Measurements from ENCODE around the gene C2orf92.

Gene C2orf92

DNA sequence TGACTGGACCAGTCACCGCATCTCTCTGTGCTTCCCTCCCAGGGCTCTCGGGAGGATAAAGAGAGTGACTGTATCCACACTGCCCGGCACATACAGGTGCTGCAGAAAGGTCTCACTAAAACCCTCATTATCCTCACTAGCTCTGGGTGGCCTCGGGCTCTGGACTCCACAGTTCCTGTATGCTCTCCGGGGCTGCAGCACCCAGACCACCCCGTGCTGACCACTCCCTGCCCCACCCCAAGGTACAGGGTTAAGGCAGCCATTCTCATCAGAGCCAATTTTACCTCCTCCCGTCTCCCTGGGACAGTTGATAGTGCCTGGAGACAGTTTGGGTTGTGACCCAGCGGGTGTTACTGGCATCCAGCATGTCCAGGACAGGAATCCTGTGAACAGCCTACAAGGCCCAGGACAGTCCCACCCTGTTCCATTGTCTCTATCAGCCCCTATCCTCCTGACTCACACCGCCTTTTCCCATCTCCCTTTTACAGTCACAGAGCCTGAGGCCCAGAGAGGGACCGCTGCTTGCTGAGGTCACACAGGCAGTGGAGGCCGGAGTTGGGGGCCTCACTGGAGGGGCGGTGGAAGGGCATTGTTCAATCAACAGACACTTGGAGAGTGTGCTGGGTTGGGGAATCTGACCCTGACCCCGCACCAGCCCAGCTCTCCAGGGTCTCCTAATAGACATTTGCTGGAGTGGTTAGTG lies 45.6 kb downstream of the C2orf92 start:
- DNase-seq = no peak

DNA sequence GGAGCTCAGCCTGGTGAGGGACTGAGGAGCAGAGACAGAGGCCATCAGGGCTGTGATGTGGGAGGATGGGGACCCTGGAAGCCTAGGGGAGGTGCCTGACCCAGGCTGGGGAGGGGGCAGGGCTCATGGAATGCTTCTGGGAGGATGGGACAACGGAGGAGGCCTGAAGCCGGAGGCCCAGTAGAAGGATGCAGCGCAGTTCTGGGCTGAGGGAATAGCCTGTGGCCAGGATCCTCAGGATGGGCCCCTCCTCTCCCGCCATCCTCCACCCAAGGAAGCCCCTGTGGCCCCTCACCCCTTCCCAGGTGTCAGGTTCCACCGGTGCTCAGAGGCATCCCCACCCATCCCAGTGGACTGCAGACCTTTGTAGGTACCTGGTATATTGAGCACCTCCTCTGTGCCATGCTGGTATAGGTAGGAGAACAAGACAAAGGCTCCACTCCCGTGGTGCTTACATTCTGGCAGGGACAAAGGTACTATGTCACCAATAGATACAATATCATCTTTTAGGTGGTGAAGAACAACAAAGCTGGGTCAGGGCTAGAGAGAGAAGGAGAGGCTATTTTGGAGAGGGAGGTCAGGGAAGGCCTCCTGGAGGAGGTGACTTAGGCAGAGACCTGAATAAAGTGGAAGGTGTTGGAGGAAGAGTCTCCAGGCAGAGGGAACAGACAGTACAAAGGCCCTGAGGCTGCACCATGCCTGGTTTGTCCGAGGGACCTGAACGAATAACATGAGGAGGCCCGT lies 46.6 kb downstream of the C2orf92 start:
- DNase-seq = no peak

DNA sequence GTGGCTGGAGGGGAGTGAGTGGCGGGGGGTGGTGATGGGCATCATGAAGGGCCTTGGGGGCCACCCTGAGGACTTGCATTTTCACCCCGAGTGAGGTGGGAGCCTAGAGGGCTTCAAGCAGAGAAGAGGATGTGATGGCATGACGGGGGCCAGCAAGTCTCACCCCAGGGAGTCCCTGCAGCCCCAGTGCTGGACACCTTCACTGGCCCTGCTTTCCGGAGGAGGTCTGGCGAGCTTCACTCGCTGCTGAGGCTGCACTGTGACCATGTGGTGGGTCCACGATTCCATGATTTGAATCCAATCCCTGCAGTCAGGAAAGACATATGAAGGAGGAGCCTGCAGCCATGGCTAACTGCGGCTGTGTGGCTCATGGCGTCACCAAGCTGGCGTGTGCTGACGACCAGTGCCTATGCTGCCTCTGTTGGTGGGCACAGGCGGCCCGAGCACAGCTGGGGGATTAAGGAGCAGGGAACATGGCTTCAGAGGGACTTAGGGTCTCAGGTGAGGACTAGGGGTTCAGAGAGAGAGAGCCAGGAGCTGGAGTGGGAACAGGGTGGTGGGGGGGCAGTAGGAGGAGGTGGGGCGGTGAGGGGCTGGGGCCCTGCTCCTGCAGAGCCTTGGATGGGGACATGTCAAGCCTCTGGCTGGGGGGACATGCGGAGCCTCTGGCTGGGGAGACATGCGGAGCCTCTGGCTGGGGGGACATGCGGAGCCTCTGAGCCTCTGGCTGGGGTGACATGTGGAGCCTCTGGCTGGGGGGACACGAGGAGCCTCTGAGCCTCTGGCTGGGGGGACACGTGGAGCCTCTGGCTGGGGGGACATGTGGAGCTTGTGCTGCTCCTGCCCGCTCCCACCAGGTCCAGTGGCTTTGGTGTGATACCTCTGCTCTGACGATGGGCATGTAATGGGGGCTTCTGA lies 47.4 kb downstream of the C2orf92 start:
- DNase-seq = no peak

DNA sequence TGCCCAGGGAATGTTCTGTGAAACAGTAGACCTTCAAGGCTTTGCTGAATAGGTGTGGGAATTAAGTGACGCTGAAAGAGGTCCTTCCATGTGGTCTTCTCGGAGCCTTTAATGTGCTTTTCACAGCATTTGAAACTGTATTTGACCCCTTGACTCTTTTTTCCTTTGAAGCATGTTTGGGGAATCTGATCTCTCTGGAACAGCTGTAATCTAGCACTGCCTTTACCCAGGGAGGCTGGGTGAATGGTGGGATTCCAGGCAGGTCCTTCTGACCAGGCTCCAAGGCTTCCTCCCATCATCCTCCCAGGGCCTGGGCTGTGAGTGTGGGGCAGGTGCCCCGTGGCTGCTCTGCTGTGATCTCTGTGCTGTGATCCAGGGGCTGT lies 48.1 kb downstream of the C2orf92 start:
- no peak for DNase-seq

DNA sequence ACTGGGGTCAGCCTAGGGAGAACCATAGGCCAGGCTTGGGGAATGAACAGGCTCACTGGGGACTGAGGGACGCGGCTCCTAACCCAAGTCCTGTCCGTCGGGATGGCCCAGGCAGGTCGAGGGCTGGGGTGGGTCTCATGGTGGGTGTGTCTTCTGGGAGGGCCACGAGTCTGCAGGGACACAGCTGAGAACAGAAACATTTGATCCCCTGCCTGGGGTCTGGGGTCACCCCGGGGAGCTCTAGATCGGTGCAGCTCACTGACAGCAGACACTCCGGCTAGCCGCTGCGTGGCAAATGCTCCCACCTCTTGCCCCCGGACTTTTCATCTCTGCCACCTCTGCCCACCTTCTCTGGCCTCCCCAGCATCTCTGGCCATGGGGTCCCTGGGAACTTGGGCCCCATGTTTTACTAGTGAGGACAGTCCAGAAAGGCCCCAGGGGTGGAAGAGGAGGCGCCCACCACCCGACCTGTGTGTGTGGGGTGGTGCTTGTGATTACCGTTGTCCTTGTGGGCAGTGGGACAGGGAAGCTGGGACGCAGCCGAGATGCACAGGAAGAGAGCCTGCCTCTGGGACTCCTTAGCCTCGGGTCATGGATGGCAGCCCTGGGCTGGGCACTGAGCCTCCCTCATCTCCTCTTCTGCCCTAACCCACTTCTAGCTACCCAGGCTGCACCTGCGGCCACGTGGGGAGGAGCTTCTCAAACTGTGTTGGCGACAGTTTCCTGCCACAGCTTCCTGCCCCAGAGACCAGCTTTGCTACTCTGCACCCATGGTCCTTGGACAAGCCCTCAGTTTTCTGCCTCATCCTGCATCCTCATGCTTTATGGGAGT lies 48.8 kb downstream of the C2orf92 start:
- DNase-seq = peak; percentile 32 to 66 (median 60)

DNA sequence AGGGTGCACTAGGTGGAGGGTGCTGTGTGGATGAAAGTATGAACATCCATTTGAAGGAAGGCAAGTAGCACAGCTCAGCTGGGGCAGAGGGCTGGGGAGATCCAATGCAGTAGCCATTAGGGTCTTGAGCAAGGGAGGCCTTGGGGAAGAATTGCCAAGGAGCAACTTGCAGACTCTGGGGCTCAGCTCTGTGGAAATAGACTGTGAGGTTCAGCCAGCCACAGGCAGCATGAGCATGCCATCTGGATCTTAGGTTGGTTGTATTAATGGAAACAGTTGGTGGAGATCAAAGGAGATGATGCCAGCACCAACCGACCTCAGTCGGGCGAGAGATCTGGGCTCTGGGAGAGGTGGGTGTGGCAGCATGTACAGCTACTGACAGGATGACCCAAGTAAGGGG lies 49.4 kb downstream of the C2orf92 start:
- peak in 1 of 6 experiments; percentile 27 for DNase-seq

DNA sequence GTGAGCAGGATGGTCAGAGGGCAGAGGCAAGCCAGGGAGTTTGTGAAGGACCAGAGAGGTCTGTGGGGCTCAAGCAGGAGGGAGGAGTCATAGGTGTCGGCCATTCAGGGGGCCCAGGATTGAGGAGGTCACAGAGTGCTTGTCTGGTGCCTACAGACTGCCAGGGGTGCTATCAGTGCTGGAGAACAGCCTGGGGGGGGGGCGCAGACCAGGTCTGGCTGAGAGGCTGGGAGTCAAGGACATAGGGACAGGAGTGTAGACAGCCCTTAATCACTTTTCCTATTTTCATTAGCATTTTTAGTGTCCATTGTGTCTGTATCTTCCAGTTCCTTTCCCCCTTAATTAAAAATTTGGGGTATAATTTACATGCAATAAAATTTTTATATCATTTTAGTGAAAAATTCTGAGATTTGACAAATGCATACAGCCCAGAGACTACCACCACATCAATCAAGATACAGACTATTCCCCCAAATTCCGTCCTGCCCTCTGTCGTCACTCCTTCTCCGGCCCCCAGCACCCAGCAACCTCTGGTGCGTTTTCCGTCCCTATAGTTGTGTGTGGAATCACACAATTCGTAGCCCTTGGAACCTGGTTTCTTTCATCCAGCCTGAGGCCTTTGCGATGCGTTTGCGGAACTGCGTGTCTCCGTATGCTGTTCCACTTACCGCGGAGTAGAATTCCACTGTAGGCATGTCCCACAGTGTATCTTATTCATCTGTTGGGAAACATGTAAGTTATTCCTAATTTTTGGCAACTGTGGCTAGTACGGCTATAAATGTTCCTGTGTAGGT lies 50.0 kb downstream of the C2orf92 start:
- DNase-seq = no peak

DNA sequence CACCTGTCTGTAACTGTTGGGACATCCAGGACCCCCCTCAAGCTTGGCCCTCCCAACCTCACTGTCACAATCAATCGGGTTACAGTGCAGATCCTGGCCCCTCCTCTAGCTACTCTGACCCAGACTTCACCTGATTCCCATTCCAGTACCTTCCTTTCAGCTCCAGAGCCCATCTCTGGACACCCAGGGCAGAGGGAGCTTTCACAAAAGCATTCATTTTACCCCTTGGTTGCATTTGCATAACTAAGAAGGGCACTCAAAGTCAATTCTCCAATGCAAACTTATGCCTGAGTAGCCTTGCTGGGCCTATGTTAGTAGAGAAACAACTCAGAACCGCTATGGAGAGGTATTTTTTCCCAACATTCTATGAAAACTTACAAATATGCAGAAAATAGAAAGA lies 51.2 kb downstream of the C2orf92 start:
- no peak for DNase-seq

- no peak for DNase-seq
Measured at GRCh38 chr2:97722227-97722626, 52.7 kb downstream of the C2orf92 start.

DNA sequence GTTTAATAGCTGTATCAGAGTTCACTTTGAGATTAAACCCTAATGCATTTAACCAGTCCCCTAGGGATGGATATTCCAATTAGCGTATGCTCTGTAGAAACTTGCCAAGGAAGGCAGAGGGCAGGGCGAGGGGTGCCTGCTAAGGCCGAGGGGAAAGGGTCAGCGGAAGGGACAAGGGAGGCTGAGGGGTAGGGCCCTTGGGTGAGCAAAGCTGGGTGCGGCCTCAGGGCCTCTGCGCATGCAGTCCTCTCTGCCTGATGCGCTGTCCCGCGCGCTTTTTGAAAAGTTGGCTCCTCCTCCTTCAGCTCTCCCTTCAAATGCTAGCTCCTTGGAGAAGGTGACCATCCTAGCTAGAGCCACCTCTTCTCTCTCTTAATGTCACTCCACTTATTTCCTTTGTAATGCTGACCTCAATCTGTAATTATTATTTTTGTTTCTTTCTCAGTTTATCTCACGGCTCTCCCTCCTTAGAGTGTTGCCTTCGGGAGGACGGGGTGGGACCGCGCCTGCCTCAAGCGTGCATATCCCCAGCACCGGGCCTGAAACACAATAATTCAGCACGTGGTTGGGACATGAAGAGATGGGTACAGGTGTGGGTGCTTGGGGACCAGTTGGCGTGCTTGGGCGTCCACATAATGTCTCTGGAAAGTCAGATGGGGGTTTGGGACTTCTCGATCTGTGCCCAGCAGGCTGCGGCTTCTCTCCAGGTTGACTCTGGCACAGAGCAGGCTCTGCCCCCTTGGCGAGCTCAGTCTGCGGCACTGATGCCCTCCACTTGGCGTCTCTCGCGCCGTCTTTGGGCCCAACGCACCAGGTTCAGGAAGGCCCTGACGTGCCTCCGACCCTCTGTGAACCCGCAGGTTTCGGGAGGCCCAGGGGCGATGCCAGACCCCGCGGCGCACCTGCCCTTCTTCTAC lies 53.9 kb downstream of the C2orf92 start:
- DNase-seq = no peak

- no peak for DNase-seq
Measured at GRCh38 chr2:97724073-97724410, 54.5 kb downstream of the C2orf92 start.

- no peak for DNase-seq
Measured at GRCh38 chr2:97724501-97724900, 55.0 kb downstream of the C2orf92 start.

DNA sequence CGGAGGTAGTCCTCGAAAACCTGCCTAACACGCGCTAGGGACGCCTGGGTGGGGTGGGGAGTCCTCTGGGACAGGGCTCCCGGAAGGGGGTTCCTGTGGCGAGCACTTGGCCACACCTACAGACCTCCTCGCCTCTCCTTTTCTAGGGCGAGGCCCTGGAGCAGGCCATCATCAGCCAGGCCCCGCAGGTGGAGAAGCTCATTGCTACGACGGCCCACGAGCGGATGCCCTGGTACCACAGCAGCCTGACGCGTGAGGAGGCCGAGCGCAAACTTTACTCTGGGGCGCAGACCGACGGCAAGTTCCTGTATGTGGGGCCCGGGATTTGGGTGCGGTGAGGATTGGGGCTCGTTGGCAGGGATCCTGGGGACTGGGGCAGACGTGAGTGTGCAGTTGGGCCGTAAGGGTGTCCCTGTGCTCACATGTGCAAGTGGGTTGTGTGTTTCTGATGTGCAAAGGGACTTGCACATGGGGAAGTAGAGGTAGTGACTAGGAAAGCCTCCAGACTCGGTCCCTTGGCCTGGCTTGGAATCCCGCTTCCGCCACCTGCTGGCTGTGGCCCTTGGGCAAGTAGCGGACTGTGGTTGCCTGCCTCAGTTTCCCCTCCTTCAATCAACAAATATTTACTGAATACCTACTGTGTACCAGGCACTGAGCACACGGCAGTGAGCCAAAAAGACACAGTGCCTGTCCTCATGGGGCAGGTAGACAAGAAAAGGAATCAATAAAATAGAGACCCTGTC lies 55.6 kb downstream of the C2orf92 start:
- DNase-seq = no peak

GRCh38 chr2:97726261-97727064 lies 57.0 kb downstream of the C2orf92 start:
- DNase-seq = no peak

DNA sequence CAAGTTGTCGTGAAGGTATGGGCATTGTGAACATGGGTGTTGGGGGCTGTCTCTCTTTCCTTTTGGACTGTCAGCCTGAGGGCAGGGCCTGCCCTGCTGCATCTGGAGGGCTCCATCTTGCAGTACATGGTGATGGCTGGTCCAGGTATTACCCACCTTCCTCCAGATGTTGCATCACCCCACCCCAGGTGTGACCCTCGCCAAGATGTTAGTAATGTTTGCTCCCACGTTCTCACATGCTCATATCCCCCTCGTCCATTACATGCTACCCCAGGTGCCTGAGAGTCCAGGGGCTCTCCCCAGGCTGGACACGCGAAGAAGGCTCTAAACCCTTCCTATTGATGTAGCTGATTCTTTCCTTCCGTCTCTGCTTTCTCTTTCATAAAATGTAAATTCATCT lies 57.8 kb downstream of the C2orf92 start:
- no peak for DNase-seq

DNA sequence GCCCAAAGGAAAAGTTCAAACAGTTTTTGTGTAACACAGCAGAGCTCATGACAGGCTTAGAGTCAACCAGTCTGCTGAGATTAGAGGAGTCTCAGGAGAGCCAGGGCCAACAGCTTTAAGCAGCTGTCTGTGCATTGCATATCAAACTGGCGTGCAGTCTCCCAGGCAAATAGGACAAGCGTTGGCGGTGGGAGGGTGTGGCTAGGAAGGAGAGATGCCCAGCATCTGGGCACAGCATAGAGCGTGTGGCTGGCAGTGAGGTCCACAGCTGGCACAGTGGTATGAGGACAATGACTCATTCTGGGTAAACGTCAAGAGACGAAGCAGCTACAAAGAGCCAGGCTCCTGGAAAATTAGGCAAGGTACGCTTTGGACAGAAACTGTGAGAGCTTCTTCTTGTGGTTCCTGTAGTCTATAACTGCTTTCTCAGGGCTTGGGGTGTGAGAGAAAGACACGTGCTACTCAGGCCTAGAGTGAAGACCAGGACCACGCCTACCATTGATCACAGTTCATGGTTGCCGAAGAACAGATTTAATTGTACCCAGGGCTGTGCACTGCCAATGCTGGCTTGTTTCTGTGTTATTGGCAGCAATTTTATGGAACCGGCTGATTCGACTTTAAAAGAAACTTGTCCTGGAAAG lies 58.7 kb downstream of the C2orf92 start:
- DNase-seq = no peak

- DNase-seq = no peak
Measured at GRCh38 chr2:97730245-97730644, 60.7 kb downstream of the C2orf92 start.

- no peak for DNase-seq
Measured at GRCh38 chr2:97731274-97732020, 61.9 kb downstream of the C2orf92 start.

Measured in stimulated activated naive CD4-positive, alpha-beta T cell (primary cell).